ENCODE data around the gene EAF1.

DNA sequence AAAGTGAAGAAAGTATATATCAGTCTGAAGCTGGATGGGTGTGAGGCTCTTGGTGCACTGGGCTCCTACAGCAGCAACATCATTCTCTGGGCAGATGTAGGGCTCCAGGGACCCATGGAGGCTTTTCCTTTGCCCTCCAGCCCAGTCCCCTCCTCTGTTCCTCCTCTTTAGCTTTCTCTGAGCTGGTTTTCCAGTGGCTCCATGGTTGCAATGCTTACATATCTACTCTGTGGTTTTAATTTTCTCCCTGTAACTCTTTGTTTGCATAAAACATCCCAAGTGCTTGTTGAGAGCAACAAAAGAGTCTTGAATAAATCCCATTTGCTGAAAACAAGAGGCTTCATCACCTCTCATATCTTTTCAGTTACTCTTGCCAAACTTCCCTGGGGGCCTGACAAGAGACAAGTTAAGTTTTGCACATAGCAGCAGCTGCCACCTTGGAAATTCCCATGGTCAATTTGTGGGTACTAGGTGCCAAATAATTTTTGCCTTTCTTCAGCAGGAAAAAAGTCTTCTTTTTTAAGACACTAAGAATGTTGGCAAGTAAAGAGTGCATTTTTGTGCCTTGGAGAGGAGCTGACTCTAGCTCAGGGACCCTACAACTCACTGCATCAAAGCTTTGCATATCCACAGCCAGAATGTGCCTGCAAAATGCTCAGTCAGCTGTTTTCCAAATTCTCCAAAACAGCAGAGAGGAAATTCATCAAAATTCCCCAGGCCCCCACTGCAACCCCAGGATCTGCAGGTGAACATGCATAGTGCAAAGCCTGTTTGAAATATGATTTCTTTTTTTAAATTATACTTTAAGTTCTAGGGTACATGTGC, 52.2 kb downstream of the EAF1 start:
- no peak for TF ChIP-seq CTCF (IDR thresholded peaks at IDR 0.05)
- no peak for TF ChIP-seq POLR2A (IDR thresholded peaks at IDR 0.05)

Measured in lower leg skin (tissue), 3 donors.